Activated T-cell treated with anti-CD3 and anti-CD28 coated beads, Interleukin-2, amount 50 U/mL, for 72 hours (primary cell): ENCODE data around the gene HAP1. TPM values are rescaled to one million over a fixed set of nuclear protein-coding genes. Genes with fewer than 3 reads are reported as not detected.
"Not testable (repeated sequence)": the region's sequence is repeated elsewhere in the genome, so short reads cannot be mapped to it uniquely, and the experiment has no call there.

ENCODE experiments used
- ATAC-seq, 2 donors: fragments of 150-1000 bp; cut with Tn5 transposase; replicated peaks in 1 of 2; 2 replicates each; pipeline ENCODE4 v1.10.0; 2021; ENCODE audit warnings: moderate library complexity in 2 of 2, mild to moderate bottlenecking in 1 of 2
- DNase-seq, 2 donors: peaks; one replicate each; pipeline ENCODE4 v3.0.0; 2021 to 2022; ENCODE audit warnings: mixed read lengths in 1 of 2
- H3K27ac Mint-ChIP-seq: one replicate; pipeline ENCODE4 v1.8.0; 2022; ENCODE audit warnings: mild to moderate bottlenecking, moderate library complexity, mixed read lengths
- H3K27me3 Mint-ChIP-seq: one replicate; pipeline ENCODE4 v1.8.0; 2022; ENCODE audit warnings: low read depth, mixed read lengths
- H3K36me3 Mint-ChIP-seq, 2 donors: one replicate each; pipeline ENCODE4 v1.8.0; 2022; ENCODE audit warnings: mixed read lengths in 2 of 2, mild to moderate bottlenecking in 1 of 2; ENCODE audit not compliant: insufficient read depth in 2 of 2
- H3K4me1 Mint-ChIP-seq: one replicate; pipeline ENCODE4 v1.8.0; 2022; ENCODE audit warnings: low read depth, mixed read lengths
- H3K4me3 Mint-ChIP-seq, 2 donors: one replicate each; pipeline ENCODE4 v1.8.0; 2022; ENCODE audit warnings: mild to moderate bottlenecking in 2 of 2, mixed read lengths in 2 of 2, moderate library complexity in 2 of 2
- H3K9me3 Mint-ChIP-seq, 2 donors: one replicate each; pipeline ENCODE4 v1.8.0; 2022; ENCODE audit warnings: mixed read lengths in 2 of 2
- total RNA-seq, 2 donors: library from RNA; stranded (reverse); gene quantifications; one replicate each; pipeline ENCODE4 v1.2.3, GENCODE V29; 2022

HAP1 gene
- total RNA-seq, 2 donors from 2014 or later, result 0.17 to 0.21 TPM

DNA sequence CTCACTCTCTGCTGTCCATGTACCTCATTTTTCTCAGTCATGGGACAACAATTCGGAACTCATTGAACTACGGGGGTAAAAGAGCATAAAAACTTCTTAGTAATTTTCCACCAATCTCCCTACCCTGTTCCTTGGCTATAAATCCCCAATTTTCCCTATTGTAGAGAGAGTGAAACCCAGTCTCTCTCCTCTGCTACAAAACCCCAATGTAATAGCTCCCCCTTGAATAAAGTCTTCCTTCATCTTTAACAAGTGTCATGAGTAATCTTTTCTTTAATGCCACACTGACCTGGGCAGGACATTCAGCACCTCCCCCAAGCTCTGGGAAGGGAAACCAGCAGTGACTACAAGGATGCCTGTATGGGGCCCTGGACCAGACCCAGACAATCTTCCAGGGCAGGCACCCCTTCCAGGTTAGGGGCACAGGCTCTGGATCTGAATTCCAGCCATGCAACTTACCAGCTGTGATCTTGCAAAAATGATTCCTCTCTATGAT, 56.0 kb downstream of the HAP1 start:
- Mint-ChIP-seq H3K4me1 (peaks cover 65% of the 10 kb centered on the region), H3K36me3 (peaks cover 5 to 6% of the 10 kb centered on the region in 2 donors), H3K27ac (peak overlapping the region; percentile 99), H3K27me3 (no peaks in the 10 kb centered on the region), H3K4me3 (peak overlapping the region; percentile 74 to 89), H3K9me3 (peaks cover 3 to 4% of the 10 kb centered on the region in 2 donors)
- peak; percentile 42 to 45 for ATAC-seq
- no peak for DNase-seq

DNA sequence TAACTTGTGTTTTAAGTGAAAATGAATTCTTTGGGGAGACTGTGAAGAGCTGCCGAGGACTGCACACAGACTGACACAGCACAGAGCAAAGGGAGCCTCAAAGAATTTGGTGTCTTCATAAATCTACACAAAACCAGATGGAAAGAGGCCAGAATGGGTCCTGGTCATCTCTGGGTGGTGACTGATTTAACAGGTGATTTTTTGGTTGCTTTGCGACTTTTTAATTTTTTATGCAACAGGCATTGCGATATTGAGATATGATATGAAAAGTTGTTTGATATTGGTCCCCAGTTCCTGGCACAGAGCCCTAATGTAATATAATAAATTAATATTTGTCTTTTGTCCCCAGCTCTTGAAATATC, 58.4 kb downstream of the HAP1 start:
- Mint-ChIP-seq H3K9me3 (peaks cover 3 to 4% of the 10 kb centered on the region in 2 donors), H3K4me1 (peaks cover 67% of the 10 kb centered on the region), H3K27me3 (no peaks in the 10 kb centered on the region), H3K27ac (no peak overlapping the region), H3K36me3 (peaks cover 5 to 6% of the 10 kb centered on the region in 2 donors), H3K4me3 (peak overlapping the region; percentile 16 to 71)
- DNase-seq (no peak), ATAC-seq (no peak)

DNA sequence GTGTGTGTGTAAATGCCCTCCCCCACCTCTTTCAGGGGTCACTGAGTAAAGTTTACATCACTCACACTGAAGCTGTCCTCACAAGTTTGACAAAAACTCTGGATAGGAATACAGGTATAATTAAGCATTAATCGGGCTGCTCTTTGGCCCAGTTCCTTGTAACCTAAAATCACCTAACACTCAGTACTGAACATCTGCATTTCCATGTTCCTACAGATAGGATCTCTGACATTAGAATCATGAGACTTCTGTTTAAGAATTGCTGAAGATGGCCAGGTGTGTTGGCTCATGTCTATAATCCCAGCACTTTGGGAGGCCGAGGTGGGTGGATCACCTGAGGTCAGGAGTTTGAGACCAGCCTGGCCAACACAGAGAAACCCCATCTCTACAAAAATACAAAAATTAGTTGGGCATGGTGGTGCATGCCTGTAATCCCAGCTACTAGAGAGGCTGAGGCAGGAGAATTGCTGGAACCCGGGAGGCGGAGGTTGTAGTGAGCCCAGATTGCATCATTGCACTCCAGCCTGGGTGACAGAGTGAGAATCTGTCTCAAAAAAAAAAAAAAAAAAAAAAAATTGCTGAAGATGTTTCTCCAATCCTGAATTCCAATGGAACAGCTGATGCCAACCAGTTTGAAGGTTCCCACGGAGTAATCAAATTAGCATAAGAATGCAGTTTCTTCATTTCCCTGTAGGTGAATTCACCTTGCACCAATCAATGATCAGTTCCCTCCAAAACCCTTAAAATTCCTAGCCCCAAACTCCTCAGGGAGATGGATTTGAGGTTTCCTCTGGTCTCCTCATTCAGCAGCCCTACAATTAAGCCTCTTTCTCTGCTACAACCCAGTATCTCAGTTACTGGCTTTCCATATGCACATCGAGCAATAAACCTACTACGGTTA, 59.0 kb downstream of the HAP1 start:
- ATAC-seq, H3K36me3 Mint-ChIP-seq, H3K4me3 Mint-ChIP-seq, H3K27me3 Mint-ChIP-seq, DNase-seq, H3K27ac Mint-ChIP-seq, H3K9me3 Mint-ChIP-seq: not testable (repeated sequence)
- peaks cover 64% of the 10 kb centered on the region for H3K4me1 Mint-ChIP-seq

Other genes starting within 250 kb of the HAP1 start
- not detected for gene KRT36, start 244.7 kb downstream of the HAP1 start, total RNA-seq
- not detected for gene KRT13, start 229.0 kb downstream of the HAP1 start, total RNA-seq
- not detected for gene KRT15, start 215.8 kb downstream of the HAP1 start, total RNA-seq
- gene KRT19, start 206.3 kb downstream of the HAP1 start, total RNA-seq, result not detected
- not detected for gene KRT9, start 162.6 kb downstream of the HAP1 start, total RNA-seq
- not detected for gene KRT14, start 147.7 kb downstream of the HAP1 start, total RNA-seq
- not detected for gene KRT16, start 121.9 kb downstream of the HAP1 start, total RNA-seq
- gene KRT17, start 110.1 kb downstream of the HAP1 start, total RNA-seq, result under 1 TPM in 1 of 2 donors, not detected in 1; 0.63 TPM
- 1,000 to 10,000 TPM; 2,404 to 2,458 TPM for gene EIF1, start 45.8 kb downstream of the HAP1 start, total RNA-seq
- not detected for gene GAST, start 22.3 kb downstream of the HAP1 start, total RNA-seq
- under 1 TPM; 0.86 to 0.99 TPM for gene JUP, start 52.1 kb upstream of the HAP1 start, total RNA-seq
- gene P3H4, start 77.3 kb upstream of the HAP1 start, total RNA-seq, result 1 to 10 TPM; 3.4 to 3.8 TPM
- 1 to 10 TPM; 3.2 TPM for gene FKBP10, start 78.4 kb upstream of the HAP1 start, total RNA-seq
- gene NT5C3B, start 101.6 kb upstream of the HAP1 start, total RNA-seq, result 10 to 100 TPM; 34.9 to 49.5 TPM
- gene KLHL10, start 103.2 kb upstream of the HAP1 start, total RNA-seq, result under 1 TPM in 1 of 2 donors, not detected in 1; 0.36 TPM
- 10 to 100 TPM; 17.6 to 24.4 TPM for gene KLHL11, start 130.8 kb upstream of the HAP1 start, total RNA-seq
- gene ACLY, start 184.3 kb upstream of the HAP1 start, total RNA-seq, result 100 to 1,000 TPM; 124 to 129 TPM
- gene ODAD4, start 196.0 kb upstream of the HAP1 start, total RNA-seq, result 1 to 10 TPM in 1 of 2 donors, under 1 TPM in 1; 0.72 to 1.6 TPM
- 10 to 100 TPM; 51.4 to 53.8 TPM for gene CNP, start 232.2 kb upstream of the HAP1 start, total RNA-seq